Bone marrow (tissue), 2 donors: ENCODE measurements around the gene KLHL29.

Experiments used
- DNase-seq, 2 donors: peaks; one replicate each; lab custom pipeline; 2025; lab: John Stamatoyannopoulos, UW

The KLHL29 gene

DNA sequence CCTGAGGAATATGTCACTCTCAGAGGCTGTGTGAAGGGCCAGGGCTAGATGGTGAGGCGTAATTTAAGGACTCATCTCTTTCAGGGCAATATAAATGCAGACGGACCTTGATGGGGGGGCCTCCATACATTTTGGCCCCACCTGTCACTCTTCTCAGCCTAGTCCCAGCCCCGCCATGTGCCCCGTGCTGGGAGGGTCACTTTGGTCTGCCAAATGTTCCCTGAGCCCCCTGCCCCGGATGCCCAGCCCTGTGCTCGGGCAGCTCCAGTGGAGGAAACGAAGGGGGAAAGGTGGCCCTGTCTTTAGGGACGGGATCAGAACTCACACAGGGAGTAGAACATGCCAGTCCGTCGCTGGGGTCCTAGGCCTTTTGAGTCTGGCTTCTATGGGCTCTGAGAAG, 168.6 kb downstream of the KLHL29 start:
- no peak for DNase-seq

DNA sequence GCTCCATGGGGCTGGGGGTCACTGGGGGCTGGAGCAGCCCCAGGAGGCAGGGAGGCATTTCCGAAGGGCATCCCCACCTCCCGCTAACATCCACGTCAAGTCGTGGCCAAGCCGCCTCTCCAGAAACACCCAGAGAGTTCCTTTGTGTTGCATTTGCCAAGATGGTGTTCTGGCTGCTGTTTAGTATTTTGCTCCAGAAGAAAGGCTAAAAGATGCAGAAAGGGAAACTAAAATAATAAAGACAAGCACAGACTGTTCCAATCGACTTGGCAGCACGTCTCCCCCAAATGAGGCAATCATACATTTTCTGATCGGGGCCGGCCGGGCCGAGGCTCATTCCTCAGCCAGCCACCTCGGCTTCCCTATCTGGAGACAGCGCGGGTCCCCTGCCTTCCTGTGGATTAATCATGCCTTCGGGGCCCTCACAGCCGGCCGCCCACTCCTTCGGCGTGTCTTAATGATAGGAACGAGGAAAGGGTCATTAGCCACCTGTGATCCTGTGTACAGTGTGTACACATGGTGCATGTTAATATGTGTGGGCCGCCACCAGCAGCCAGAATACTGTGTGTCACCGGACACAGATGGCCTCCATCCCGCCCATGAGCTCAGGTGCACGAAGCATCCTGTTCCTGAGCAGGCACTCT, 169.2 kb downstream of the KLHL29 start:
- no peak for DNase-seq

DNA sequence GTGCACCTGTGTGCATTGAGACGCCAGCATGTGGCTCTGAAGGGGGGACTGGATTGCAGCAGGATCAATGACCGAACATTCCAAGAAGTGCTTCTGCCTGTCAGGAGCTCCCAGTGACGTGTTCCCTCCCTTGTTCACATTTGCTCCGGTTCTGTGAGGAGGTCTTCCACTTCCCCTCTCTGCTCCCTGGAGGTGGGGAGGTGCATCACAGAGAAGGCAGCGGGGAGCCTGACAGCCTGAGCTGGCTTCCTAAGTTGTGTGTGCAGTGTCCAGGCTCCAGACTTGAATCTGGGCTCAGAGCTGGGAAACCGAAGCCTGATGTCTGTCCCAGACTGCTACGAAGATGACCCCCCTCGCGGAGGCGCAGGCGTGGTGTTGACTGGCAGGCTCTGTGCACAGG, 171.0 kb downstream of the KLHL29 start:
- no peak for DNase-seq

DNA sequence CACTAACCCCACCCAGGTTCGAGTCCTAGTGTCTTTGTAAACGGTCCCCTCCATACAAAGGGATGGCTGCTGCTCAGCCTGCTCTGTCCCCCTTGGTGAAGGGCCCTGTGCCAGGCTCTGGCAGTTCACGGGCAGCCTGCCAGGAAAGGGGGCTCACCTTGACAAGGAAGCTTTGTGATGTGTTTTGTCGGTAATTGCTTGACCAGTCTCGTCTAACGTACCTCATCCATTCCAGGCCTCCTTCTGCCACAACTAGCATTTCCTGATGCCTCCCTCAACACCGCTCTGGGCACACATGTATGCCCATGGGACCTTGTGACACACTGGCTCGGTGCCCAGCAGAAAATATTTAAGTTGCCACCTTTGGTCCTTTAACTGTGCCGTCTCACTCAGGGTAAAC, 171.9 kb downstream of the KLHL29 start:
- no peak for DNase-seq

DNA sequence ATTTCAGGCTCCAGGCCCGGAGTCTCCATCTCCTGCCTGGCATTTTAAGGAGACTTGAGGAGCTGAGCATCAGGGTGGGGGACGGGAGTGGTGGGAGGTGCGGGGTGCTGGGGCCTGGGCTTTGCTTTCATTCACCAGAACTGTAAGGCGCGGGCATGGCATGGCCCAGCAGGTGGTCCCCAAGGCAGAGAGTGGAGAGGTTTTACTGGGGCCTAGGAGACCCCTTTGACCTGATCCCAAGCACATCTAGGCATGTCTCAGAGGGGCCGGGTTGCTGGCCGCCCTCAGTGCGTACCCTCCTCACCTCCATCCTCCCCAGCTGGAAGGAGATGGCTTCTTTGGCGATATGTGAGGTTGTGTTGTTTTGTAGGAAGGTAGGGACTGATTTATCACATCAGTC, 172.5 kb downstream of the KLHL29 start:
- no peak for DNase-seq

DNA sequence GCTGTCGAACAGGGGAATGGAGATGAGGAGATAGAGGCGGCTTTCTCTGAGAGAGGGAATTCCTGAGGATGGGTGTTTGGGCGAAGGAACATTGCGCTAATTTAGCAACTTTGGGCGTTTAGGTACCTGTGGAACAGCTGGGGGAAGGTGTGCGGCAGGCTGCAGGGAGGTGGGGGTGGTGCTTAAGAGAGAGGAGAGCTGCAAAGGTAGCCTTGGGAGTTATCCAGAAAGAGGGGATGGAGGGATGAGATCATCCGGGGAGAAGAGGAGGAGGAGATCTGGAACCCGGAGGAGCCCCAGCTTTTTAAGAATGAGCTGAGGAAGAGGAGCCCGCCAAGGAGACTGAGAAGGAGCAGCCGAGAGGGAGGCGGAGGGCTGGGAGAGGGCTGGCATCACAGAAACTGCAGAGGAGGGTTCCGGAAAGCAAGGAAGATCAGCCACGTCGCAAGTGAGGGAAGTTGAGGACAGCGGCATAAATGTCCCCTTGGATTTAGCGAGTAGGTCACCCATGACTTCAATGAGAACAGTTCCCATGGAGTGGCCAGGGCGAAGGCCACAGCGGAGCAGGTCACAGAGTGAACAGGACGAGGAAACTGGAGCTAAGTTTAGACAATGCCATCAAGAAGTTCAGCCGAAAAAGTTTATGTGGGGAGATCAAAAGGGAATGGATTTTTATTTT, 174.7 kb downstream of the KLHL29 start:
- DNase-seq: no peak

DNA sequence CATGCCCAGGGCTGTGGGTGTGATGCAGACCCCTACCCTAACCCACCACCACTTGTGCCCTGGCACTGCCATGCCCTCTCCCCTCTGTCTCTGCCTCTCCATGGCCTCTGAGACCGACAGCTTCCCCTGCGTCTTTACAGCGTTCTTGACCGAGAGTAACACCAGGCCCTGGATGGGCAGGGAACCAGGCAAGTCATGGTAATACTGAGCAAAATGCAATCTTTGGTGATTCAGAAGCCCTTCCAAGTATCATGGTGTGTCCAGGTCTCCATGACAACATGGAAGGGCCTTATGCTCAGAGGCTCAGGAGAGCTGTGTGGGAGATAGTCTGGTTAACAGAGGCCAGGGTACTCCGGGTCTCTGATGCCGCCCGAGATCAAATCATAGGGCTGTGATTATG, 176.1 kb downstream of the KLHL29 start:
- no peak for DNase-seq

DNA sequence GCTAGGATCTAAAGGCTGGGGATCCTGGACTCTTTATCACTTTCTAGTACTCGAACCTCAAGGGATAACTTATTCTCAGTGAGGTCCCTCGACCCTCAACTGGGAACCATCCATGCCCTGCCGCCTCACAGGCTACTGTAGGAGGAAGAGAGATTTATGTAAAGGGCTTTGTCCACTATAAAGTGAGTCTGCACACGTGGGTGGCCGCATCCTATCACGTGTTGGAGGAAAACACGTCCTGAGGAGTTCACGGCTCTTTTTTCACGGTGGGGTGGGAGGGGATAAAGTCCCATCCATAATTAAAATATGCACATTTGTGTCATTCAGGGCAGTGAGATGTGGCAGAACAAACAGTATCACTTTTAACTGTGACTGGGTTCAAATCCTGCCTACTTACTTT, 176.6 kb downstream of the KLHL29 start:
- DNase-seq: no peak

DNA sequence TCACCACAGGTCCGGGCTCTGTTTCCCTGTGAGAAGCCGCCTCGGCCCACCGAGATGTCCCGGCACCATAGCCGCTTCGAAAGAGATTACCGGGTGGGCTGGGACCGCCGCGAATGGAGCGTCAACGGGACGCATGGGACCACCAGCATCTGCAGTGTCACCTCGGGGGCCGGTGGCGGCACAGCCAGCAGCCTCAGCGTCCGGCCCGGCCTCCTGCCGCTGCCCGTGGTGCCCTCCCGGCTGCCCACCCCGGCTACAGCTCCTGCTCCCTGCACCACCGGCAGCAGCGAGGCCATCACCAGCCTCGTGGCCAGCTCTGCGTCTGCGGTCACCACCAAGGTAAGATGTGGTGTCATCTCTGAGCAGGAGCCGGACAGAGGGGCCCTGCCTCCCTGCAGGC, 177.2 kb downstream of the KLHL29 start:
- no peak for DNase-seq

DNA sequence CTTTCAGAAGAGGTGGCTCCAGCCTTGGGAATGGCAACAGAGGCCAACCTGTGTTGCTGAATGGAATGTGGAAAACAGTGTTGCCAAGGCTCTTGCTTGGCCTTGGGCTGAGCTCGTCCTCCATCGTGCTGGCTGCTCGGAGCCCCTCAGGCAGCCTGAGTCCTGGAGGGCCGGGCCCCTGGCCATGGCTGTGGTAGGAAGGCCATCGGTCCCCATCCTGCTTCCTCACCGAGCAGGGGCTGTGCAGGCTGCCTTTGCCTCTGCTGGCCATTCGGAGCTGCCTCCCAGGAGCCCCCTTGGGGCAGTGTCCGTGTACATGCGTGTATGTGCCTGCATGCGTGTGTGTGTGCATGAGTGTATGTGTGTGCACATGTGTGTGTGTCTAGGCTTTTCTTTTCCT, 178.2 kb downstream of the KLHL29 start:
- DNase-seq: no peak

DNA sequence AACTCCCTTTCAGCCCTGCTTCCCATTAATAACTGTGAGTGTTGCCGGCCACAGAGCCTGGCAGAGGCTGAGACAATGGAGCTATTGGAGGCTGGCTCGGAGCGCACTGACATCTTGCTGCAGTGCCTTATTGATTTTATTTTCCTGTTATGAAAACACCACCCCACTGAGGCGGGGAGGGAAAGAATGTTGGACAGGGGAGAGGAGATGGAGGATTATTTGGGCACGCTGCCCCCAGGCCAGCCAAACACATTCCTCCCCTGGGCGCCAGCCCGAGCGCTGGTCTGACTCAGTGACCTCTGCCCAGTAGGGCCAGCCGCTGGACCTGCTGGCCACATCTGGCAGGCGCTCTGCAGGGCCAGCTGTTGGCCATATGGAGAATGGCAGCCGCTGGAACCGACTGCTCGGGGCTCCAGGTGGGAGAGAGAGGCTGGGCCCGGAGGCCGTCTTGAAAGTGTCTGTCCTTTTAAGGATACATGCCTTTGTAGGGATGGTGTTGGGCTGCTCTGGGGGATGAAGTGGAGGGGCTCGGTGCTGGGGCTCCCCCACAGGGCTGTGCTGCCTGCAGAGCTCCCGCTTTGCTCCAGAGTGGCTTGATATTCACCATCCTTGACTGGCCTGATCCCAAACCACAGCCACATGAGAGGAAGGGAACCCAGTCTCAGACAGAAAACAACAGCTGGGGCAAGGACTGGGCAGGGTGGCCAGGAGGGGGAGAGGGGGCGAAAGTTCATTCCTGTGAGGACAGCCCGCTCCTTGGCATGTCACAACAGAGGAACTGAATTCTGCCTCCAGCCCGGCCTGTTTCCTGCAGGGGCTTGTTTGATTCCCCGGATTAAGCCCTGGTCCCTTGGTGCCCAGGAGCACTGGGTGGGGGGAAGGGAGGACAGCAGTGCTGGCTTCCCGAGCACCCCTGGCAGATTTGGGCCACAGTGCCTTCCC, 179.0 kb downstream of the KLHL29 start:
- no peak for DNase-seq

DNA sequence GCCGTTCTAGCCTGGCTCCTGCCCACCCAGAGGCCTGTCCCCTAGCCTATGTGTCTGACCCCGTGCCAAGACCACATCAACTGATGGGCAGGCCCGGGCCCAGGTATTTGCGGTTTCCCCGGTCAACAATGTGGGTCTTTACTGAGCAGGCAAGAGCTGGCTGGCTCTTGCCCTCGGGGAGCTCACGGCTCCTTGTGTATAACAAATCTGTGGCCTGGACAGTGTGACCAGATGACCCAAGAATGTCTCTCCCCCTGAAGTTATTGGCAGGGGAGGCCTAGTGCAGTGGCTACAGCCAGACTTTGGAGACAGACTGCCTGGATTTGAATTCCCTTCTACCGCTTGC, 179.6 kb downstream of the KLHL29 start:
- no peak for DNase-seq

DNA sequence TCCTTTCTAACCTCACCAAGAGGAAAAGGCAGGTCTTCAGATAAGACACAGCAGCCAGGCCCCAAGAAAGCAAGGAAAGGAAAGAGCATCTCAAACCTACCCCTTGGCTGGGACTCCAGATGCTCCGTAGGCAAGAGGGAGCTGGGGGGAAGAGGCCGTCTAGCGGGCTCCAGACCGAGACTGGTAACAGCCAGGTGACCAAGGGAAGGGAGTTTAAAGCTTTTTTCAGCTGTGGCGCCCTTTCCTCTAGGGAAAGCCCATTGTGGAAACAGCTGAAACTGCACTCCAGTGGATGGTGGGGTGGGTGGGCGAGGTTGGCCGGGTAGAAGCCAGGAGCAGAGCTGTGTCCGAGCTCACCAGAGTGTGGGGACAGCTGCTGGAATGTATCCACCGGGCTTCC, 180.4 kb downstream of the KLHL29 start:
- DNase-seq: no peak

DNA sequence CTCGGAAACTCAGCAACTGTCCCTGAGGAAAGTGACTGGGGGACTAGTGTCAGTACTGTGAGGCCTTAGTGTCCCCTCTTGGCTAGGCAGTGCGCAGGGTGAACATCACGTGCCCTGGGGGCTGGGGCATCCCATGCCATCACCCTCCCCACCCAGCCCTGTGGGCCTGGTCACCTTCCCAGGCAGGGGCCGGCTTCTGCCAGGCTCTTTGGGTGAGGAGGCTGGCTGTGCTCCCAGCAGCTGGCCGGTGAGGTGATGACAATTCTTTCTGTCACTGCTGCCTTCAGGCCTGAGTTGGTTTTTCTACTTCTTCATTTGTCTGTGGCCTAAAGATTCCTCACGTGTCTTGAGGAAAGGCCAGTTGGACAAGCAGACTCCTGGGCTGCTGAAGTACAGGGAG, 180.8 kb downstream of the KLHL29 start:
- no peak for DNase-seq

DNA sequence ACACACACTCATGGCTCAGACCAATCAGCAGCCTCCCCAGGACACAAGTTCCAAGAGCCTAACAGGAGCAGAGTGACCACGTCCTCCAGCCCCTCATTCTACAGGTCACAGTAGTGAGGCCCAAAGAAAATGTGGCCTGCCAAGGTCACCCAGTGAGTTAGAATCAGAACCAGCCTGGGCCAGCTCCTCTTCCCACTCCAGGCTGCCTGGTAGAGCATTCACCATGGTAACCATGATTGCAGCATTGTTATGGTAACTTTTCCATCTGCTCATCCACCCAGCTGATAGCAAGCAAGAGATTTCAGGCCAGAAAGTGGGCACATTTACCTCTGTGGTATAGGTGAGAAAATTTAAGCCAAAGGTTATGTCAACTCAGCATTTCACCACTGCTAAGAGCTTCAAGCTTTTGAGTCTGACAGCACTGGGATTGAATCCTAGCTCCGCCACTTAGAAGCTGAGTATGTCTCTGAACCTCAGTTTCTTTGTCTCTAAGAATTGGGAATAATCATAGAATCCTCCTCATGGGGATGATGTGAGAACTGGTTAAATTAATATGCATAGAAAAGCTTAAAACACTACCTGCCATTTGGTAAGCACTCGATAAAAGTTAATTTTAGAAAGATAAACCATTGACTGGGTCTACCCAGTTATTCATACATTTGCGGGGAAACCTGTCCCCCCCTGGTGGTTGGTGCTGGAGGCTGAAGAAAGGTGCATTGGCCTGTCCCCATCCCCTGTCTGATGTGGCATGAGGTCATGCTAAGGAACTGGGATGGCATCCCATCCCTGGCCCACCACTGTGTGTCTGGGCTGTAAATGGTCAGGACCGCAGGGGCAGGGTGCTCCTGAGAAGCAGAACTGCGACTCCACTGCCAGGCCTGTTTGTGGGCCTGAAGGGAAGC, 181.5 kb downstream of the KLHL29 start:
- no peak for DNase-seq

DNA sequence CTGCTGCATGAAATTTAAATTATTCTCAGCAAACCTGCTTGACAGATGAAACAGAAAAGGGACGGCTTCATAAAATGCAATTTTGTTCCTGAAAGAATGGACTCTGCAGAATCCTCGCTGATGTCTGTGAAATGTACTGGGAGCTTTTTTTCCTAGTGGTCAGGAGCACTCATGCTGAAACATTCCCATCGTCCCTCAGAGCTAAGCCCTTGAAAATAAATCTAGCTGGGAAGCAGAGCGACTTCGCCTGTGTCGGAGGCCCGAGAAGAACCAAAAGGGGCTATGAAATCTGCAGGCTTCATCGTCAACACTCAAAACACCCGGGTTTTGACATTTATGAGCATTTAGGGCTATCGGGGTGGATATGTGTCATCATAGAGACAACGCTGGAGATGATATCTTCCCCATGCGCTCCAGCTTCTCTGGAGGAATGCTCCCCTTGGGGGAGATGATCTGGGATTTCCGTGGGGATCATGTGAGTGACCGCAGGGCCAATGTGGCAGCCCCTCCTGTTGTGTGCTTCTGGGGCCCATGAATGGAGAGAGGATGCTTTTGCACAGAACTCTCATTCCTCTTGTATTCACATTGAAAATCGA, 182.3 kb downstream of the KLHL29 start:
- DNase-seq: no peak

DNA sequence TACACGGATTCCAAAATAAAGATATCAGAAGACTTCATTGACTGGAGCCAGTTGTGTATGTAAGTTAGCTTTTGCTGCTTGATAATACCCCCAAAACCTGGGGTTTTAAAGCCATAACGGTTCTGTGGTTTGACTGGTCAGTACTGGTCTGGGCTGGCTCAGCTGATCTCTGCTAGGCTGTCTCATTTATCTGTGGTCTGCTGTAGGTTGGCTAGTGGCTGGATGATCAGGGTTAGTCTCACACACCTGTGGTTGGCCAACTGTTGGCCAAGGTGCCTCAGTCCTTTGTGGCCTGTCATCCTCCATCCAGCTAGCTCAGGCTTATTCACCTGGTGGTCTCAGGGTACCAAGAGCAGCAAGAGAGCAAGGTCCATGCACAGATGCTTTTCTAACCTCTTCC, 183.2 kb downstream of the KLHL29 start:
- DNase-seq: no peak

DNA sequence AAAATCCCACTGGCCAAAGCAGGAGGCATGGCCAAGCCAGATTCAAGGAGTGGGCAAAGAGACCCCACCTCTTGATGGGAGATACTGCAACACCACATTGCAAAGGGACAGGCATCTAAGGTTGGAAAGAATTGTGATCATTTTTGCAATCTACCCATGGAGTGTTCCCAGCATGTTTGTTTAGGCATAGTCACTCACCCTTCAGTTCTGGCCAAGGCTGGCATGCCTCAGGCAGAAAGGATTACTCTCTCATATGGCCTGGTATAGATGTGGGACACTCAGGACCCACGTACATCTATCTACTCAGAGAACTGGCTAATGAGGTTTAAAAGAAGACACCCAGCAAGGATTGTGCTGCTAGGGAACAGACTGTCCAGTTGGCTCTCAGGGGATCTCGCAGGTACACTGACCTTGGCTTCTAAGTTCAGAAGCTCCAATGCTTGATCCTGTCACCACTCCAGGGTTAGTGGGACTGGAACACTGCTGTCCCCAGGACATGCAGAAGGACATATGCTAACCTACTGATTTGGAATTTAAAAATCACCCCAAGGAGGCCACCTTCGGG, 183.7 kb downstream of the KLHL29 start:
- no peak for DNase-seq

DNA sequence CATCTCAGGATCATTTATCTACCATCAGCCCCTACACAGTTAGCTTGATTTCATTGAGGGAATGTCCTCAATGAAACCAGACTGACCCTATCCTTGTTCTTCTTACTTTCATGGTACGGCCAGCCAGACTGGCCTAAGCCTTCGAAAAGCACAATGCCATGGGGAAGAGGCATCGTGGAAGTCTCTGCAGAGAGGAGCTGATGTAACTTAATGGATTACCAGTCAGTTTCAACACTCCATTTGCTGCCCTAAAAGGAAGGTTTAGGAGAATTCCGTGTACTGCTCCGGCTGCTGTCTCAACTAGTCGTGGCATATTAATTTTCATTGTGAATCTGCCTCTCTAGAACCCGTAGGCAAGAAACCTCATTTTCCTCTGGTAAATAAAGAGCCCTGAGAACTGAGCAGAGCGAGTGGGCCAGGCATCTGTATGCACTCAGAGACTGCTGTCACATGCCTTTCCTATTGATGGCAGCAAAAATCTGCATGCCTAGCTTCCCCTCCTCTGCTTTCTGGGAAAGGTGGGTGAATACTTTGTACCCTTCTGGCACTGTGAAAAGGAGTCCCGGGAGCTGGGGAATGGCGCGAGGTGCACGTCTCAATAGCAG, 184.9 kb downstream of the KLHL29 start:
- DNase-seq: no peak

DNA sequence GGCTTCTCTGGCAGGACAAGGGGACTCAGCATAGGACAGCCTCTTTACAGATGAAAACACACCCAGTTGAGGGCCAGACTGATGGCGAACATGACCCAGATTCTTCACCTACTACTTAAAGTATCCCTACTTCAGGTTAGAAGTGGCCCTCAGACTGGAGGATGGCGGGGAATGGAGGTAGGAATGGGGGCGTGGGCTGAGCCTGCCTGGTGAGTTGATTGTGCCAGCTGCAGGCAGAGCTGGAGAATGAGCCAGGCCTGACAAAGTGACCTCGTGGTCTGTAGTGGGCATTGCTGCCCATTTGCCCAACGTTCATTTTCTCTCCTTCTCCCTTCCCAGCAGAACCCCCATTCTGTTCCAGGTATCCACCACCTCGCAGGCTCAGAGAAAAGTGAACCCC, 186.1 kb downstream of the KLHL29 start:
- DNase-seq: no peak
